Measurements from ENCODE around the gene CMC4.

The CMC4 gene, protein sequence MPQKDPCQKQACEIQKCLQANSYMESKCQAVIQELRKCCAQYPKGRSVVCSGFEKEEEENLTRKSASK

DNA sequence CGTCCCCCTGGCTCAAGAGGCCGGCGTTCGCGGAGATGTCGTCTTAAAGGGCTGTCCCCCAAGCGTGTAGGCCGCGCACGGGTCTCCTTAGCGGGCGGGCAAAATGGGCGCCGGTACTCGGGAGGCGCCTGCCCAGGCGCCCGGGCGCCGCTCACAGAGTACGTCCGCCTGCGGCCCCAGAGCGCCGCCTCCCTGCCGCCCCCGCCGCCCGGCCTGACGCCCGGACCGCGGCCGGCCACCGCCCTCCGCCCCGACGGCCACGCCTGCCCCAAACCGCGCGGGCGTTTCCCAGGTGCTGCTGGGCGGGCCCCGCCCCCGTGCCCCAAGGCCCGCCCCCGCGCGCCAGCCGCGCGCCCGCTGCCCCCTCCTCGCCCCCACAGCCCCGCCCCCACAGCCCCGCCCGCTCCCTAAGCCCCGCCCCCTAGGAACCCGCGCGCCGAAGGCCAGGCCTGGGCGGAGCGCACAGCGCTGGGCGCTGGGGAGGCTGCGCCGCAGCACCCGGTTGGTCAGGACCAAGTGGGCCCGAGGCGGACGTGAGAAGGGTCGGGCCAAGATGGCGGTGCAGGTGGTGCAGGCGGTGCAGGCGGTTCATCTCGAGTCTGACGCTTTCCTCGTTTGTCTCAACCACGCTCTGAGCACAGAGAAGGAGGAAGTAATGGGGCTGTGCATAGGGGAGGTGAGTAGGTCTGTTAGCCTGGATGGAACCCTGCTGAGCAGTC lies at the start of gene CMC4, which contains the start of the genes BRCC3 and MTCP1:
Gene CMC4, minus strand, starts transcription at position 162 of the 719 bp plus-strand sequence. CDS start 7,113 bp downstream, outside the sequence.
Gene BRCC3, plus strand, starts transcription at position 534 of the 719 bp plus-strand sequence. Its CDS starts 20 bp downstream, at position 554.
Gene MTCP1, minus strand, starts transcription at position 162 of the 719 bp plus-strand sequence. CDS start 5,126 bp downstream, outside the sequence.
- DNase-seq, result peak; percentile 55

DNA sequence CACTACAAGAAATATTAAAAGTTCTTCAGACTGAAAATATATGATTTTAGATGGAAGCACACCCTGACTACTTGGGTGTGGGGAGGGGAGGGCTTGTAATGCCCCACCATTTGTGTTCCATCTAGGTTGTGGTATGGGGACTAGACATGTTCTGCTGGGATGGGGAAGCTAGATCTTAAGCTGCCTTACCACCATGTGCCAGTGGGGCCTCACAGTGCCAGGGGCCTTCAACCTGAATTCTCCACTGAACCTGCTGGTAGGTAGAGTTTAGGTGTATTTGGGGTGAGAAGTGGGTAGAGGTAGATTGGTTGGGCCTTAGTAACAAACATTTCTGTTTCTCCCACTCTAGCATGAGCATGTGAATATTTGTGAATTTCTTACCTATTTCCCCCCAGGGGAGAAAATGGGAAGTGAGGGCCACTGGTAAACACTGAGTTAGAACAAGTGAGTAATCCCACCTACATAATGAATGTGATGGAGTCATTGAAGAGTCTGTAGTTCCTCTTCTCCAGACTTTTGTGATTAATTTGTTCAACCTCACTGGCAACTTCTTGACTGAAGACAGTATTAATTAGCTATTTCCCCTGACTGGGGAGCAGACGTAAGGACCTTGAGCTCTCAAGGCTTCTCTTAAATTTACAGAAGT lies 44.4 kb upstream of the CMC4 start:
- no peak for DNase-seq

DNA sequence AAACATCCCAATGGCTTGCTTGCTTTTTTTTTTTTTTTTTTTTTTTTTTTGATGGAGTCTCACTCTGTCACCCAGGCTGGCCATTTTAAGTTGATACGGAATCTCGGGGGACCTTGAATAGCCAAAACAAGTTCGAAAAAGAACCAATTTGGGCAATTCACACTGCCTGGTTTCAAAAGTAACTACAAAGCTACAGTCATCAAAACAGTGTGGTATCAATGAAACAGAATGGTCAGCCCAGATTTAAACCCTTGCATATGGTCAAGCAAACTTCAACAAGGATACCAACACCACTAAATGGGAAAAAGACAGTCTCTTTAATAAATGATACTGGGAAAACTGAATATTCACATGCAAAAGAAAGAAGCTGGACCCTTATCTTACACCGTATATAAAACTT lies 42.2 kb upstream of the CMC4 start:
- no peak for DNase-seq

DNA sequence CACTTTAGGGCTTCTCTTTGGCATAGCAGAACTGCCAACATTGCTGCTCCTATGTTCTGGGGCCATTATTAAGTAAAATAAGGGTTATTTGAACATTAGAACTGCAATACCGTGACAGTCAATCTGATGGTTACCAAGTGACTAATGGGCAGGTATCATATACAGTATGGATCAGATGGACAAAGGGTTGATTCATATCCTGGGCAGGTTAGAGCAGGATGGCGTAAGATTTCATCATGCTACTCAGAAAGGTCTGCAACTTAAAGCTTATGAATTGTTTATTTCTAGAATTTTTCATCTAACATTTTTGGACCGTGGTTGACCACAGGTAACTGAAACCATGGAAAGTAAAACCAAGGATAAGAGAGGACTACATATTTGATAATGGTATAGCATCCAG lies 41.2 kb upstream of the CMC4 start:
- no peak for DNase-seq

DNA sequence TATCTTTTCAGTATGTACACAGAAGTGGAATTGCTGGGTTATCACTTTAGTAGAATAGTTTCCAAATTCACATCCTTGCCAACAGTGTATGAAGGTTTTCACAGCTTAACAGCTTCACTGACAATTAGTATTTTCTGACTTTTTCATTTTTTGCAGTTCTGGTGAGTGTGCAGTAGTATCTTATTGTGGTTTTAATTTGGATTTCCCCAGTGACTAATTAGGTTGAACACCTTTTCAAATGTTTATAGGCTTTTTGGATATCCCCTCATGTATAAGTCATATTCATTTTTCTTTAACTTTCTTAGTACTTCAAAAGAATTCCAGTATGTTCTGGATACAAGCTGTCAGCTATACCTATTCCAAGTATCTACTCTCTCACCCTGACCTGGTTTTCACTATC lies 37.5 kb upstream of the CMC4 start:
- no peak for DNase-seq

DNA sequence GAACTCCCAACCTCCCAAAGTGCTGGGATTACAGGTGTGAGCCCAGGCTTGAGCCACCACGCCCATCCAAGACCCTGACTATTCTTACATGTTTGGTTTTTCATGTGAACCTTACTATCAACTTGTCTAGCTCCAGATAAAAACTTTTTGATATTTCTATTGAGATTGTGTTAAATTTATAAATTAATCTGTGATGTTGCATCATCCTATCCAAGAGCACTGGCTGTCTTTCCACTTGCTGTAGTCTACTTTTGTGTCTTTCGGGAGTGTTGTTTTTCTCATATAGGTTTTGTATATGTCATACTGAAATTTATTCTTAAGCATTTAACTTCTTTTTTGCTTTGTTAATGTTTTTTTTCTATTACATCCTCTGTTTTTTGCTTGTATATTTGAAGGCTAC lies 35.0 kb upstream of the CMC4 start:
- DNase-seq, result no peak

DNA sequence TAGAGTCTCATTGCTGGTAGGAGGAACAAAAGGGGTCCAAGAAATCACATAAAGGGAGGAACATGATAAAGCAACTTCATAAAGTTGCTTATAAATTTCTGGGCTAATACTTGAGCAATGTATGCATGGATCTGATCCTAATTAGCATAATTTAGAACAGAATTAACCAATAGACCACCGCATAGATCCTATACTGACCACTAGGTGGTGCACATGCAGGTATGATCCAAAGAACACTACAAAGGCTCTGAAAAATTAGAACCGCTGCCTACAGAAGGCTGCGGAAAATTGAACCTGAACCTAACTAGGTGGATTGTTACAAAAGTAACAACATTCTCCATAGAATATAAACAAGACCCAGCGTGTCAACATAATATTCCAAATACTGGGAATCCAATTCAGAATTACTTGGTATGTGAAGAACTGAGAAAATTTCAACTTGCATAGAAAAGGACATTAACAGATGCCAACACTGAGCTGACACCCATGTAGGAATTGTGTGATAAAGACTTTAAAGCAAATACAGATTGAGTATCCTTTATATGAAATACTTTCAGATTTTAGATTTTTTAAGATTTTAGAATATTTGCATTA lies 23.6 kb upstream of the CMC4 start:
- DNase-seq, result no peak

DNA sequence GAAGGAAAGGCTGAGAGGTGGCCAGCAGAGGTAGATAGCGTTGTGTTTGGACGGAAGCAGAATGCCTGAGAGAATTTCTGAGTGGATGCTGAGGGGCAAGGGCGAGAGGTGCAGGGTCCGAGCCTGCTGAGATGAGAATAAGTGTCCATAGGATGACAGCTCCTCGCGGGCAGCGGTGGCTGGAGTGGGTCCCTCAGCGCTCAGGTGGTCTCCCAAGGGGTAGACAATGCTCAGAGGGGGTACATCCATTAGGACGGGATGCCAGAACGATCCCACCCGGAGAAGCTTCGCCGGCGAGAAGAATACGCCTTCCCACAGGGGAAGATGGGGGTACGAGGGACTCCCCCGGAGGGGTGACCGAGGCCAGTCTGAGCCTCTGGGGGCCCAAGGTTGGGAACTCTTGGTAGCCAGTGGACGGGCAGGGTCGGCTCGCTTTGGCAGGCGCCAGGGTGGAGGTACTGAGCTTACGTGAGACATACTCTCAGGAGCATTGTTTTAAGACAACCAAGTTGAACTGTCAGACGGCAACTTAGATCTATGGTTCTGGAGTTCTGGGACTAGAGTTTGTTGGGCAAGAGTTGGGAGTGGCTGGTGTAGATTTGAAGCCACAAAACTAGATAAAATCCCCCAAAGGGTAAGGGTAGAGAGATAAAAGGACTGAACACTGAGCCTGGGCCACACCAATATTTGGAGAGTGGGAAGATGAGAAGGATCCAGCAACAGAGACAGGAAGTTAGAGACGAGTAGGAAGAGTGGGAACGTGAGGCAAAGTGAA lies 16.2 kb upstream of the CMC4 start:
- DNase-seq, result no peak

DNA sequence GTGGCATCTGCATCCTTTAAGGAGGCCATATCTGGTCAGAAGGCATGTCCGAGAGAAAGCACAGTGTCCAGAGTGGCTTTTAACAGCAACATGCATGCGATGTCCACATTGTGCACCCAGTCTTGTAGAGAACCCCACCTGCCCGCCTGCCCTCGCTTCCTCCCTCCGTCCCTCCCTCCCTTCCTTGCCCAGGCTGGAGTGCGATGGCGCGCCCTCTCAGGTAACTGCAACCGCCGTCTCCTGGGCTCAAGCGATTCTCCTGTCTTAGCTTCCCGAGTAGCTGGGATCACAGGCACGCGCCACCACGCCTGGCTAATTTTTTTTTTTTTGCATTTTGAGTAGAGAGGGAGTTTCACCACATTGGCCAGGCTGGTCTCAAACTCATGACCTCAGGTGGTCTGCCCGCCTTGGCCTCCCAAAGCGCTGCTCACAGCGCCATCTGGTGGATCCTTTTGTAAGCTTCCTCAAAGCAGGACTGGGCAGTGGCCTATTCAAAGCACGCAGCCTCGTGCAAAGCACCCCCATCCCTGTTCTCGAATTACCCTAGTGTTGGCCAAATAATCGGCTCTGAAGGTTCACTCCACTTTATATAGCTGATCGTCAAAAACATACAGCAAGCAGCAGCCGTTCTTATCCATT lies 15.4 kb upstream of the CMC4 start:
- no peak for DNase-seq

DNA sequence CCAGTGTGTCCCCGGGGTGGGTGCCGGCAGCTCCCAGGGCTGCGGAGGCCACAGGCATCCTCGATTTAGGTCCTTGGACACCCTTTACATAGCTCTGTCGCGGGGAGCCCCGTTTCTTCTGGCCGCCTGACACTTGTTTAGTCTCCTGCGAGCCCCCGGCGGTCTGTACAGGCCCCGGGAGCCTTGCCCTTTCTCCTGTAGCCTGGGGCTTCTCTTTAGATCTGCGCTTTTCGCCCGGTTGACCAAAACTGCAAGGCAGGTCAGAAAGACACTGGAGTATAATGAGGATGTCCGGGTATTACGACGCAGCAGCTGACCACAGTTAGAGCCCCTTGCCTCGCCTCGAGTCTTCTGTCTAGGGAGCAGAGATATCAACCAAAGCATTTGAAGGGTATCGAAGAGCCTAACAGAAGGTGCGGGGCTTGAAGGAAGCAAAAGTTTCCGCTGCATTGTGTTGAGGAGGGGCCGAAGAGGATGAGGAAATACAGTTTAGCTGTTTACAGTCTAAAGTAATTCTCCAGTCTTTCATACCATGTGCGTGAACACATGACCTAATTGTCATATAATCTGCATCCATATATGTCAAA lies 851 bp upstream of the CMC4 start:
- DNase-seq, result no peak

DNA sequence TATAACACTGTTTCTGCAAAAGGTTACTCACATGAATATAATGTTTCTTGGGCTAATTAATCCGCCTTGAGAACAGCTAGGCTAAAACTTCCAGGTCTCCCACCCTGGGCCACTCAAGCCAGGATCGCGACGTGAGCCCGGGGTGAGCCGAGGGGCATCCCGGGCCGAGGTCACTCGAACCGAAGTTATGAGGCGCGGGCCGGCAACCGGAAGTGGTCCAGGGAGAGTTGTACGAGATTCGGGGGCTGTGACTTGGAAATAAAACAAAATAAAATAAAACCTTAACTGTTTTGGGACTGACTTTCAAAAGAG lies 317 bp downstream of the CMC4 start:
- no peak for DNase-seq

DNA sequence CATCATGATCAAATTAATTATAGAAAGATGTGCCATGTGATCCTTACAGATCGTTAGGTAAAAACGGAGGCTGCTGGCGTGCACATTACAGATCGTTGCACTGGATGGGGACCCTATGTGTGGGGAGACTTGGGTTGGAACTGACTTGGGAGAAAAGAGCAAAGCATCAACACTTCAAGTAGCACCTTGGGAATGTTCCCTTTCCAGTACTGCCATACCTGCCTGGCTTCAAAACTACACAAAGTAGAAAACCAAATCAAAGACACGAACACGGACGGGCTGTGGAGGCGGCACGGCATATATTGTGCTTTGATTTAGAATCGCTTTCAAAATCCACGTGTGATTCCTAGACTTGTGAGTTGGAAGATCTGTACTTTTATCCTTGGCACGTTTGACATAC lies 898 bp downstream of the CMC4 start:
- no peak for DNase-seq

DNA sequence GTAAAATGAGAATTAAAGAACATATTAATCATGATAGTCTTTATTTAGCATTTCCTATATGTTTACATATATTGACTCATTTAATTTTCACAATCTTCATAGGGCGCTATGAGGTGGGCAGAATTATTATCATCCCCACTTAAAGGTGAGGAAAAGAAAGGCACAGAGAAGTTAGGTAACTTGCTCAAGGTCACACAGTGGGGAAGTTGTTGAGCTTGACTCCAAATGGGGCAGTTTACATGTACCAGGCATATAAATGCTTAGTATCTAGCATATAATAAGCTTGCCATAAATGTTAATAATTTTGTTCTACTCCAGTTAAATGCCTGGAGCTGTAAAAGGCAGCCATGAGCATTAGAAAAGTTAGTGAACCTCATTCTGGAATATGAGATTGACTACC lies 1.5 kb downstream of the CMC4 start:
- DNase-seq, result no peak

DNA sequence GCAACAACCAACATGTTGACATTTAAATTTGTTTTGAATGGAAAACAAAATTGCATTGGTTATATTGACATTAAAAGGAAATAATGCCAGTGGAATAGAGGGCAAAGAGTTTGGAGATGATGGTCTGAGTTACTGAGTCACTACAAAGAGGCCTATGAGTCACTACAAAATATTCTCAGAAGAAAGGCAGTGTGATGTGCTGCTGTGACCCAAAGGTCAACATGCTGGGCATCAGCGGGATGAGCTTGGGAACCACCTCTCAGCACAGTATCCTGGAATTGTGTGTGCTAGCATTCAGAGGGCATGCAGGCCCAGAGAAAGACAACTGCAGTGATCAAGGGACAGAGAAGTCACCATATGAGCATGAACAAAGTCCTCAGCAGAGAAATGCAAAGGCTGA lies 2.8 kb downstream of the CMC4 start:
- DNase-seq, result no peak

DNA sequence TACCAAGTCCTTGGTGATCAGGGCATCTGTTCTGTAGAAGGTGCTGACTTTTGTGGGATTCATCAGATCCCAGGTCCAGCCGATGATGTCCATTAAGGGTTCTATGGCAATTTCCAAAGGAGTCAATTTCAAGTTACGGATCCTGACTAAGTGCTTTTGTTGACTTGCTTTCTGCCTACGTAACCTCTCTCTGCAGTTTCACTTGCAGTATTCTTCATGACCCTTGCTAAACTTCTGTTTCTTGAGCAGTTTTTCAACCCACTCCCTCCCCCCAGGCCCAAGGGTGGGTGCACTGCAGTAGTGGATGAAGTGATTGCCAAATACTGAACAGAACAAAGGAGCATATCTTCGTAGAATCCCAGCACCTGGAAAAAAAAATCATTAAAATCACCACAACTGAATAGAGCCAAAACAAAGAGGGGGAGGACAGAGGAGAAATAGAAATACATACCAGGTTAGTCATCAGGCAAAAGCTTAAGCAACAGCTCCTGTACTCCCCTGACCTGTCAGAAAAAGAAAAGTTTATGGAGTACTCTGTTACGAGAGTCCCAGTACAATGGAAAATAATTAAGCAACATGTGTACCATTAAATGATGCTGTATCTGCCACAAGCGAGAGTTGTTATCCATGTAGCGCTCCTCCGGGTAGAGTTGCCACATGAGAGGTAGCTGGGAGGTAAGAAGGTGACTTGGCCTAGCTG lies 5.8 kb downstream of the CMC4 start:
- no peak for DNase-seq

DNA sequence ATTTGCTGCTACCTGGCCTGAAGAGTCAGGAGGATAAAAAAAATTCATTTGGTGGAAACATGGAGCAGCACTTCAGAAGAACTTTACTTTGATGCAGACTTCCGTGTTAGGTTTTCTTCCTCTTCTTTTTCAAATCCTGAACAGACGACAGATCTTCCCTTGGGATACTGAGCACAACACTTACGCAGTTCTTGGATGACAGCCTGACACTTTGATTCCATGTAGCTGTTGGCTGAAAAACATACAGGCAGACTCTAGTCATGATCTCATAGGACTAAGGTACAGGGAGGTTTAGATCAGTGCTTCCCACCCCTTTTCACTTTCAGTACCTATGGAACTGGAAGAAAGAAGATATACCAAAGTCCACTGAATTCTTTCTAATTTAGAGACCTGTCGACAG lies 9.2 kb downstream of the CMC4 start:
- no peak for DNase-seq

DNA sequence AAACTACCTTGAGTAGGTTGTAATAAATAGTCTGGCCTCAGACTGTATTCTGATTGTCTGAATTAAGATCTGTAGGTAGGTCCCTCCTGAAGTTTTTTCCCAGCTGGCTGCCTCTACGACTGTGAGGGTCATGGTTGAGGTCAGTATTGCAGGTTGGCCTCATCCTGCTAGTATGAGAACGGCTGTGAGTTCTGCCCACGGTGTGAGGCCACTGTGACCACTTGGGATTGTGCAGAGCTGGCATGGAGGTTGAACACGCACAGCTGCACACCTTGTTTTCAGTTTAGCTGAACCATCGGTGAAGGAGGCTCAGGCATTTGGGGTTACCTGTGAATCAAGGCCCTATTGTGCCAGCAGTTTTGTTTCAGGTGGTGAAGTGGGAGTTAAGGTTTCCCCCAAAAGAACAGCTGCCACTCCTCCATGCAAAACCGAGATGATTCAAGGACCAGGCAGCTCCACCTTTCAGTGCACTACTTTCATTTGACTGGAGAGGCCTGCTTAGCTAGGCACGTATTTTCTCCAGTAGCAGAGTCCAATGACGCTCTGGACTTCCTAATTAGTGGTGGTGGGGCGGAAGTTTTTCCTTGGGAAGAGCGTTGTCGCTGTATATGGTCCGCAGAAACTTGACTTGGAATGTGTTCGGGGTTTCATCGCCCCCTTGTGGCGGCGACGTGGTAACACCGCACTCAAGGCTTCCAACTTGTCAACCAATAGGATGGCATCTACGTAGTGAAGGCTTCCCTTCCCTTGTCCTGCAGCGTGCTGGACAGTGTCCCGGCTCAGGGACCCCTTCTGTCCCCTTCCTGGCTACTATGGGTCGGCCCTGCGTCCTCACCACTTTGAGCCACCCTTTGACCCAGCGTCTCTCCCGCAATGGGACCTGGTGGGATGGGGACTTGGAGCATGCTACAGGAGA lies 13.8 kb downstream of the CMC4 start:
- no peak for DNase-seq

DNA sequence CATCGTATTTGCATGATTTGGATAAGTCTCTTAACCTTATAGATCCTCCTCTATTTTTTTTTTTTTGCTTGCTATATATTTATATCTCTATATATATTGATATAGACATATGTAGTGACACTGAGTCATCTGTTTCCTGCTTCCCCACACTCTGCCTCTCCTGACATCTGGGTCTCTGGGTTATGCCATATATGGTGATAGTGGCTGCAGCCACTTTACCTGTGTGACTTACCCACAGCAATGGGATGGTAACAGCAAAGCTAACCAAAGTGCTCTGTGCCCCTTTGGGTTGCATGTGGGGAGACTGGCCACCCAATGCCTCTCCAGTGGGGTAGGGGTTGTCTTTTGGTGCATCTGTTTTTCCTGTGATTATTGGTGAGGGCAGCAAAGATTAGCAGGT lies 14.5 kb downstream of the CMC4 start:
- DNase-seq, result no peak

DNA sequence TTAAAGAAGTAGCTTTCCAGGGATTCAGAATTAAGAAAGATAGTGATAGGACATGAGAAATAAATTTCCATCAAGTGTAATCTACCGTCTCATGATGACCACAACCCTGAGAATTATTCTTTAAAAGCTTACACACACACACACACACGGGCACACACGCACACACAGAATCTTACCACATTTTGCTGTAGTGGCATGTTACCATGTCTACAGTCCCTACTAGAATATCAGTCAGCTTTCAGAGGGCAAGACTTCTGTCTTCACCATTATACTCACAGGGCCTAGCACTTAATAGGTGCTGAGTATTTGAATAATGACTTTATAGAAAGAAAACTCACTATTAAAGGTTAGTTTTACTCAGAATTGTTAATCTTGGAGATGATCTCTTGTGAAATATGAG lies 15.4 kb downstream of the CMC4 start:
- no peak for DNase-seq

DNA sequence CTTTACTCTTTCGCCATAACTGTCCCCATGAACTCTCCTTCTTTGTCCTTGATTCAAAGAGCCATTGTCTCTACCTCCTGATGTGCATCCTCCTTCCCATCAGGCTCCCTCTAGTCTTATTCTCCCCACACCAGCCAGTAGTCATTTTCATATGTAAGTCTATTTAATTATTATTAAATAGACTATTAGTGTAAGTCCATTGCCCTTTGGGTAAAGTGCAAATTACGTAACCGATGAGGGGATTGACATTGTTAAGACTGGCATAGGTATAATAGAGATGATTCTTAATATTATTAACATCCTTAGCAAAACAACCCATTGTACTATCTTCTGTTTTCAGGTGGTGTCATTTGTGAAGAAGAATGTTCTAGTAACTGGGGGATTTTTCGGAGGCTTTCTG lies 16.7 kb downstream of the CMC4 start:
- DNase-seq, result no peak

DNA sequence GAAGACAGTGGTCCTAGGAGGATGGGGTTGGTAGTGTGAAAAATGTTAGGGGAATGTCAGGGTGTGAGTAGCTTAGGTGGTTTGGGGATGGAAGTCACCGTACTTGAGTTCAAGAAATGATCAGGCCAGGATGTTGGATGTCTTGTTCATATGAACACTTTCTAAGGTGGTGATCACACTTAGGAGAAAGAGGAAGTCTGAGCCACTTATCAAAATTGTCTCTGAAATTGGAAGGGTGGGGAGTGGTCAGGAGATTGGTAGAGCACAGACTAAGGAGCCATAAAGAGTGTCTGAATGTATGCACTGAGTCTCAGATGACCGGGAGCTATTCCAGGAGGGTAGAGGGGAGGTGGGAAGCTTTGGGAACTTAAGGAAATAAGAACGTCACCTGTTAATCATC lies 17.3 kb downstream of the CMC4 start:
- DNase-seq, result no peak

All from KG1 (cell line).